HEK293 (cell line): ENCODE data around the gene SAV1.

Experiments
- CTCF ChIA-PET: fragments of 350-600 bp; formaldehyde crosslinking; extraction: SDS; loops from one replicate; lab custom pipeline; 2021; ENCODE audit warnings: antibody characterized with exemption; lab: Yijun Ruan, JAX
- POLR2A ChIA-PET: fragments of 300-600 bp; formaldehyde crosslinking; extraction: SDS; loops from one replicate; lab custom pipeline; 2020; ENCODE audit warnings: antibody characterized with exemption, inconsistent platforms; lab: Yijun Ruan, JAX
- H3K27ac ChIP-seq: fragments of 200-500 bp; sonication (Bioruptor generic); 2 replicates; pipeline ENCODE4 v1.5.1; 2014; ENCODE audit warnings: low read depth, low read length, control low read depth, inconsistent platforms; ENCODE audit errors: extremely low read depth
- H3K36me3 ChIP-seq, 2 experiments: fragments of 200-500 bp in 1 of 2; sonication (Bioruptor generic) in 1 of 2; 1 replicate in 1 of 2; 2 replicates in 1 of 2; pipeline ENCODE4 v1.5.1; 2014 to 2017; ENCODE audit warnings: inconsistent platforms in 2 of 2, low read length in 2 of 2; ENCODE audit not compliant: control insufficient read depth in 2 of 2, insufficient read depth in 1 of 2
- H3K4me1 ChIP-seq: fragments of 200-500 bp; sonication (Bioruptor generic); 2 replicates; pipeline ENCODE4 v1.5.1; 2014; ENCODE audit warnings: mild to moderate bottlenecking, low read length, inconsistent platforms; ENCODE audit not compliant: control insufficient read depth, insufficient read depth
- H3K4me3 ChIP-seq: 2 replicates; pipeline ENCODE4 v1.5.1; 2011; ENCODE audit warnings: low read depth, mild to moderate bottlenecking, control low read depth, low read length, moderate library complexity
- H3K9me3 ChIP-seq: fragments of 200-500 bp; sonication (Bioruptor generic); 2 replicates; pipeline ENCODE4 v1.5.1; 2014; ENCODE audit warnings: low read depth, low read length, inconsistent platforms; ENCODE audit not compliant: control insufficient read depth, insufficient read depth
- BCL6B ChIP-seq: fragments of 450-650 bp; formaldehyde crosslinking; IDR thresholded peaks from 2 replicates; pipeline ENCODE4 v1.5.1; 2017; ENCODE audit warnings: missing biosample characterization, missing genetic modification characterization
- MYNN ChIP-seq: fragments of 450-650 bp; formaldehyde crosslinking; IDR thresholded peaks from 2 replicates; pipeline ENCODE4 v1.5.1; 2016; ENCODE audit warnings: missing biosample characterization, missing genetic modification characterization, borderline replicate concordance
- OVOL3 ChIP-seq: fragments of 450-650 bp; formaldehyde crosslinking; IDR thresholded peaks from 2 replicates; pipeline ENCODE4 v1.5.1; 2016; ENCODE audit warnings: missing biosample characterization, missing genetic modification characterization
- SCRT2 ChIP-seq: fragments of 450-650 bp; formaldehyde crosslinking; IDR thresholded peaks from 2 replicates; pipeline ENCODE4 v1.5.1; 2016; ENCODE audit warnings: missing biosample characterization, missing genetic modification characterization
- SETDB1 ChIP-seq: IDR thresholded peaks from one replicate; pipeline ENCODE4 v1.6.1; 2017; ENCODE audit warnings: mild to moderate bottlenecking, low read length, moderate library complexity, mixed read lengths; ENCODE audit not compliant: insufficient read length
- SP3 ChIP-seq: fragments of 450-650 bp; formaldehyde crosslinking; IDR thresholded peaks from 2 replicates; pipeline ENCODE4 v1.5.1; 2016; ENCODE audit warnings: missing biosample characterization, missing genetic modification characterization
- ZBTB44 ChIP-seq: fragments of 450-650 bp; IDR thresholded peaks from 2 replicates; pipeline ENCODE4 v1.5.1; 2018; ENCODE audit warnings: missing biosample characterization, mild to moderate bottlenecking, missing genetic modification characterization
- ZFP37 ChIP-seq: fragments of 450-650 bp; formaldehyde crosslinking; IDR thresholded peaks from 2 replicates; pipeline ENCODE4 v1.5.1; 2016; ENCODE audit warnings: missing biosample characterization, missing genetic modification characterization
- ZNF112 ChIP-seq: fragments of 450-650 bp; formaldehyde crosslinking; IDR thresholded peaks from 2 replicates; pipeline ENCODE4 v1.5.0; 2017; ENCODE audit warnings: missing biosample characterization, missing genetic modification characterization
- ZNF138 ChIP-seq: fragments of 450-650 bp; formaldehyde crosslinking; IDR thresholded peaks from 2 replicates; pipeline ENCODE4 v1.5.1; 2016; ENCODE audit warnings: missing biosample characterization, missing genetic modification characterization, borderline replicate concordance
- ZNF239 ChIP-seq: fragments of 450-650 bp; formaldehyde crosslinking; IDR thresholded peaks from 2 replicates; pipeline ENCODE4 v1.5.1; 2016; ENCODE audit warnings: missing biosample characterization, missing genetic modification characterization
- ZNF629 ChIP-seq: fragments of 450-650 bp; formaldehyde crosslinking; IDR thresholded peaks from 2 replicates; pipeline ENCODE4 v1.5.1; 2017; ENCODE audit warnings: missing biosample characterization, missing genetic modification characterization
- ZNF639 ChIP-seq: fragments of 450-650 bp; formaldehyde crosslinking; IDR thresholded peaks from 2 replicates; pipeline ENCODE4 v1.5.1; 2016; ENCODE audit warnings: missing biosample characterization, missing genetic modification characterization
- ZNF658 ChIP-seq: fragments of 450-650 bp; formaldehyde crosslinking; IDR thresholded peaks from 2 replicates; pipeline ENCODE4; 2016; ENCODE audit warnings: missing biosample characterization, missing genetic modification characterization
- ZNF664 ChIP-seq: fragments of 450-650 bp; formaldehyde crosslinking; IDR thresholded peaks from 2 replicates; pipeline ENCODE4 v1.5.1; 2016; ENCODE audit warnings: missing biosample characterization, missing genetic modification characterization
- TF ChIP-seq, protein P1 (sequence below): fragments of 450-650 bp; formaldehyde crosslinking; IDR thresholded peaks from 2 replicates; pipeline ENCODE4 v1.5.1; 2016; ENCODE audit warnings: missing biosample characterization, missing genetic modification characterization, low read depth
- TF ChIP-seq, protein P2 (sequence below): fragments of 450-650 bp; formaldehyde crosslinking; IDR thresholded peaks from 2 replicates; pipeline ENCODE4 v1.5.1; 2016; ENCODE audit warnings: missing biosample characterization, missing genetic modification characterization, borderline replicate concordance

SAV1 gene

DNA sequence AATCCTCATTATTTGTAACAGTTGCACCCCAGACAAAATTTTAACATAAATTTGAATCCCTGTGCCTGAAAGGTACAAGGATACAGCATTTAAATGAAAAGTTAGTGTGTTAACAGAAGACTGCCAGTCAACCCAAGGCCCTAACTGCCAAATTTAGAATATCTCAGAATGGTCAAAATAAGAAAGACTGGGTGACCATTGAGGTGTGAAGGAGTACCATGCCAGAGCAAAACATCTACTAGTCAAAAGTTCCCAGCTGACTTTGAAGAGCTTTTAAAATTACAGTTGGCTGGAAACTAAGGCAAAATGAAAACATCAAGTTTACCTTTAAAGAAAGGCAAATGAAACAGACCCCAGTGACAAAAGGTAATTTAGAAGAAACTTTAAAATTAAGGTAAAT lies 18.4 kb downstream of the SAV1 start:
- TF ChIP-seq ZNF664 (tag by site-specific recombination) (no peak), MYNN (tag by site-specific recombination) (no peak), SETDB1 (no peak), ZNF639 (tag by site-specific recombination) (no peak), OVOL3 (tag by site-specific recombination) (no peak), ZBTB44 (tag by site-specific recombination) (no peak), ZNF239 (no peak), ZNF112 (tag by site-specific recombination) (no peak)
- TF ChIP-seq, protein P1, sequence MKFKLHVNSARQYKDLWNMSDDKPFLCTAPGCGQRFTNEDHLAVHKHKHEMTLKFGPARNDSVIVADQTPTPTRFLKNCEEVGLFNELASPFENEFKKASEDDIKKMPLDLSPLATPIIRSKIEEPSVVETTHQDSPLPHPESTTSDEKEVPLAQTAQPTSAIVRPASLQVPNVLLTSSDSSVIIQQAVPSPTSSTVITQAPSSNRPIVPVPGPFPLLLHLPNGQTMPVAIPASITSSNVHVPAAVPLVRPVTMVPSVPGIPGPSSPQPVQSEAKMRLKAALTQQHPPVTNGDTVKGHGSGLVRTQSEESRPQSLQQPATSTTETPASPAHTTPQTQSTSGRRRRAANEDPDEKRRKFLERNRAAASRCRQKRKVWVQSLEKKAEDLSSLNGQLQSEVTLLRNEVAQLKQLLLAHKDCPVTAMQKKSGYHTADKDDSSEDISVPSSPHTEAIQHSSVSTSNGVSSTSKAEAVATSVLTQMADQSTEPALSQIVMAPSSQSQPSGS (tag by site-specific recombination) = no peak
- TF ChIP-seq, protein P2, sequence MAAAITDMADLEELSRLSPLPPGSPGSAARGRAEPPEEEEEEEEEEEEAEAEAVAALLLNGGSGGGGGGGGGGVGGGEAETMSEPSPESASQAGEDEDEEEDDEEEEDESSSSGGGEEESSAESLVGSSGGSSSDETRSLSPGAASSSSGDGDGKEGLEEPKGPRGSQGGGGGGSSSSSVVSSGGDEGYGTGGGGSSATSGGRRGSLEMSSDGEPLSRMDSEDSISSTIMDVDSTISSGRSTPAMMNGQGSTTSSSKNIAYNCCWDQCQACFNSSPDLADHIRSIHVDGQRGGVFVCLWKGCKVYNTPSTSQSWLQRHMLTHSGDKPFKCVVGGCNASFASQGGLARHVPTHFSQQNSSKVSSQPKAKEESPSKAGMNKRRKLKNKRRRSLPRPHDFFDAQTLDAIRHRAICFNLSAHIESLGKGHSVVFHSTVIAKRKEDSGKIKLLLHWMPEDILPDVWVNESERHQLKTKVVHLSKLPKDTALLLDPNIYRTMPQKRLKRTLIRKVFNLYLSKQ (tag by site-specific recombination) = no peak
- TF ChIP-seq, all 188 proteins: peak for 0
- H3K4me1 ChIP-seq = peaks cover 5% of the 10 kb centered on the region; the same call in 1 of the 2 replicates
- no peak overlapping the region for H3K27ac ChIP-seq
- H3K9me3 ChIP-seq = no peaks in the 10 kb centered on the region
- H3K4me3 ChIP-seq = no peak overlapping the region
- CTCF ChIA-PET = interaction anchor here (0.6 to 0.9 kb wide), 2 partner anchors 12 to 16 kb away, joined by 3 to 6 read pairs; no protein-coding TSS in a partner anchor
- H3K36me3 ChIP-seq = peaks cover 0 to 2% of the 10 kb centered on the region in 2 experiments
- POLR2A ChIA-PET = no interaction called here

- no peak for TF ChIP-seq BCL6B (tag by site-specific recombination)
- no peak for TF ChIP-seq SETDB1
- TF ChIP-seq ZNF658 (tag by site-specific recombination) = no peak
- TF ChIP-seq ZFP37 (tag by site-specific recombination) = no peak
- TF ChIP-seq SP3 (tag by site-specific recombination) = no peak
- TF ChIP-seq SCRT2 = no peak
- TF ChIP-seq ZNF629 (tag by site-specific recombination) = no peak
- TF ChIP-seq ZNF138 (tag by site-specific recombination) = no peak
- CTCF ChIA-PET = no interaction called here
- Histone ChIP-seq H3K9me3 (no peaks in the 10 kb centered on the region), H3K36me3 (peaks cover 3 to 15% of the 10 kb centered on the region in 2 experiments), H3K4me3 (no peak overlapping the region), H3K4me1 (peaks cover 5% of the 10 kb centered on the region; the same call in 1 of the 2 replicates), H3K27ac (no peak overlapping the region)
- POLR2A ChIA-PET = no interaction called here
Observed at GRCh38 chr14:50647753-50648152, 20.4 kb downstream of the SAV1 start.
